ENCODE data around the gene NTF3.

NTF3 gene

GRCh38 chr12:5459051-5459782 lies 27.3 kb downstream of the NTF3 start:
- H3K27ac ChIP-seq = no peak overlapping the region
- TF ChIP-seq CTCF (conservative IDR thresholded peaks at IDR 0.05) = no peak

DNA sequence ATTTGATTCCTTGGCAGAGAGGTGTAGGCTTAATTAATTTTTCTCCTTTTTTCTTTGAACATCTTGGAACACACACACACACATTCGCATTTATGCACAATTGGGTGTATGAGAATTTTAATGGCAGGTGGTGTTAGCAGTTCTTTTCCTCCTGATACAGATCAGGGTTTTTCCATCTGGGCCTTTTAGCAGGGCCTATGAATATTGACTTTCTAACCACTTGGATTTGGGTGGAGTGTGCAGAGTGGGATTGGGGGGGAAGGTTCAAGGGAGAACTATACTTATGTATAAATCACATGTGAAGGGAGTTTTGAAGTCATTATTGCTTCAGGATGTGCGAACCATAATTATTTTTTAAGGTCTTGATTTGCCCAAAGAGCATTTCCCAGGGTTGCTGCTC lies 28.9 kb downstream of the NTF3 start:
- no peak overlapping the region for H3K27ac ChIP-seq
- TF ChIP-seq CTCF (conservative IDR thresholded peaks at IDR 0.05) = no peak

GRCh38 chr12:5461966-5462365 lies 30.1 kb downstream of the NTF3 start:
- no peak overlapping the region for H3K27ac ChIP-seq
- TF ChIP-seq CTCF (conservative IDR thresholded peaks at IDR 0.05) = no peak

DNA sequence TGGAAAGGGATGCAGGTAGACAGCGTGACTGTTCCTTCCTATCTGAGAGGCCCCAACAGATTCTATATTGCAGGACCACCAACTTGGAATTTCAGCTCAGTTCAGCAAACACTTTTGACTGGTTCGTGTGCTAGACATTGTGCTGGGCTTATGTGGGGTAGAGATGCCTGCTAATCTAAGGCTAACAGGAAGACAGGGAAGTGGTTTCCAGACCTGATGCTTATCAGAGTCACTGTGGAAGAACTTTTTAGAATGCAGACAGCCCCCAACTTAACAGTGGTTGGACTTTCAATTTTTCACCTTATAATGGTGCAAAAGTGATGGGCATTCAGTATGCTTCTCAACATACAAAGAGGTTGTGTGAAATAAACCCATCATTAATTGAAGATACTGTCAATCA lies 32.2 kb downstream of the NTF3 start:
- H3K27ac ChIP-seq = no peak overlapping the region
- TF ChIP-seq CTCF (conservative IDR thresholded peaks at IDR 0.05) = no peak

DNA sequence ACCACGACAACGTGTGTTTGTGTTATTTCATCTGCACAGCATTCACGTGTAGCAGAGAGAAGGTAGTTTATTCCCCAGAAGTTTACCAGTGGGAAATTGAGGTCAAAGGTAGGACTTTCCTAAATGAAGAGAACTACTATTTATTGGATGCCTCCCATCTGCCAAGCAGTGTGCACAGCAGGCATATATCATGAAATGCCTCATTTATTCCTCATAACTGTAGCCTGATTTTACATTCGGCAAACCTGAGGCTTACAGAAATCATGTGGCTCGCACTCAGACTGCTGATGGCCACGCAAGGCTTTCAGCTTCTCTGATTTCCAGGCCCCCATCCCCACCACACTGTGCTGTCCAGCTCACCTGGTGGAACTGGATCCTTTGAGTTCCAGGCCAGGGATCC lies 33.5 kb downstream of the NTF3 start:
- H3K27ac ChIP-seq = no peak overlapping the region
- no peak for TF ChIP-seq CTCF (conservative IDR thresholded peaks at IDR 0.05)

GRCh38 chr12:5466521-5466960 lies 34.6 kb downstream of the NTF3 start:
- H3K27ac ChIP-seq = no peak overlapping the region
- TF ChIP-seq CTCF (conservative IDR thresholded peaks at IDR 0.05) = no peak

- H3K27ac ChIP-seq = no peak overlapping the region
- no peak for TF ChIP-seq CTCF (conservative IDR thresholded peaks at IDR 0.05)
Measured at GRCh38 chr12:5467931-5468330, 36.0 kb downstream of the NTF3 start.
